IPS-18c (cell line): ENCODE data around the gene PDE6D.

Experiments used
- H3K4me3 ChIP-seq: 2 replicates; pipeline ENCODE4 v1.7.0; 2013; ENCODE audit warnings: low read depth, mild to moderate bottlenecking, low read length, moderate library complexity; ENCODE audit not compliant: insufficient read depth
- H3K9me3 ChIP-seq: one replicate; pipeline ENCODE4 v1.6.1; 2013; ENCODE audit warnings: mild to moderate bottlenecking, low read length, moderate library complexity; ENCODE audit not compliant: control insufficient read depth, insufficient read depth

Gene PDE6D

GRCh38 chr2:231692847-231693246 is 88.2 kb downstream of the PDE6D start:
- H3K4me3 ChIP-seq = no peak overlapping the region
- no peaks in the 10 kb centered on the region for H3K9me3 ChIP-seq

DNA sequence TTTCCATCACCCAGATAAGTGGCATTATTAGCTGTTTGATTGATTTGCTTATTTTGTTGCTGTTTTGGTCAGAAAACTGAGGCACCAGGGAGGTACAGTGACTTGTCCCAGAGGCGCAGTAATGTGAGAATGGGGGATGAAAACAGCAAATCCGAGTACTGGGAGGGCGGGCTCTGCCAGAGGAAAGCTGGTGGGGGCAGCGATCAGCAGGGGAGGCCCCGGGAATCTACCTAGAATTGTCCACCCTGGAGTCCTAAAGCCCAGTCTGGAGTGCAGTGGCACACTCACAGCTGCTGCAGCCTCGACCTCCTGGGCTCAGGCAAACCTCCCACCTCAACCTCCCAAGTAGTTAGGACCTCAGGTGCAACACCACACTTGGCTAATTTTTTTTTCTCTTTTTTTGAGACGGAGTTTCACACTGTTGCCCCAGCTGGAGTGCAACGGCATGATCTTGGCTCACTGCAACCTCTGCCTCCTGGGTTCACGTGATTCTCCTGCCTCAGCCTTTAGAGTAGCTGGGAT is 89.8 kb downstream of the PDE6D start:
- no peak overlapping the region for H3K4me3 ChIP-seq
- H3K9me3 ChIP-seq = no peaks in the 10 kb centered on the region

DNA sequence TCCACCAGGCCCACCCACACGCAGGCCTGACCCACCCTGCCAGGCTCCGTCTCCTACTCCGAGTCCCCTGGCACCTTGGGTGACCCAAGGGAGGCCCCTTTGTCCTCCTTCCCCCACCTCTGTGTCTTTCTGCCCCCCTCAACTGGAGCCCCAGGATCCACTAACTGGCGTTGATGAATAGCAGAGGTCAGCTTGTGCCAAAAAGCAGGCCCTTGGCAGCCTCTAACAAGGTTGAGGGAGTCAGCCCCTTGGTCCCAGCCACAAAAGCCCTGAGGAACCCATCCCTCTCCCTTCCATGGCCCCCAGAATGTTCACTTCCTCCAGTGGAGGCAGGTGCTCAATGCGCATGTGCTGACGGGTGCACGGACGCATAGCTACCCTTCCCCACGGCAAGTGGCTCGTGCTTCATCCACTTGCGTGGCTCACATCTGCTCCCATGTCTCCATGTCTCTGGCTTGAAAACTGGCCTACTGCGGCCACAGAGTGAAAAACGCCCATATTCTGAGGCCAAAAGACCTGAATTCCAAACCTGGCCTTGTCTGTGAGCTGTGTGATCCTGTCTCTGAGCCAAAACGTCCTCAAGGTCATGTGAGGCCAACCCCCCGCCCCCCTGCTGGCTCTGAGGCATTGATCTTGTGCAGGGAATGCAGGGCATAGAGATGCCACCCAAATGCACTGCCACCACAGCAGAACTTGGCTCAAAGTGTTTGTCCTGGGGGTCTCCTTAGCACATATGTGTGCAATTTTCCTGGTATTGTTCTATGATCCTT is 91.8 kb downstream of the PDE6D start:
- Histone ChIP-seq H3K9me3 (no peaks in the 10 kb centered on the region), H3K4me3 (no peak overlapping the region)

DNA sequence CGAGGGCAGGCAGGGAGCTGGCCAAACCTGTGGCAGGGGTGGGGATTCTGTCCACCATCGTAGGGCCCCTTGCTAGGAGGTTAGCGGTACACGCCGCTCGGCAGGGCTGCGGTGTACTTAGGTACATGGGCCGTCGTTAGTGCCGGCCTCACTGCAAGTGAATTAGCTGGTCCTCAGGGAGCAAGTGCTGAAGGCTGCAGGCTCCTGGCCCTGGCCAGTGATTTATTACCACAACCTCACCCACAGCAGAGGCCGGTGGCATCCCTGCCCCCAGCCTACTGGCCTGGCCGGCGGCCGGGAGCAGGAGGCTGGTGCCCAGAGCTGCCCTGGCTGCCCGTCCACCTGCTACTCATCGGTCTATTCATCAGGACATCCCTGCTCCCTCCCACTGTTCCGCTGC is 92.4 kb downstream of the PDE6D start:
- Histone ChIP-seq H3K4me3 (no peak overlapping the region), H3K9me3 (no peaks in the 10 kb centered on the region)

DNA sequence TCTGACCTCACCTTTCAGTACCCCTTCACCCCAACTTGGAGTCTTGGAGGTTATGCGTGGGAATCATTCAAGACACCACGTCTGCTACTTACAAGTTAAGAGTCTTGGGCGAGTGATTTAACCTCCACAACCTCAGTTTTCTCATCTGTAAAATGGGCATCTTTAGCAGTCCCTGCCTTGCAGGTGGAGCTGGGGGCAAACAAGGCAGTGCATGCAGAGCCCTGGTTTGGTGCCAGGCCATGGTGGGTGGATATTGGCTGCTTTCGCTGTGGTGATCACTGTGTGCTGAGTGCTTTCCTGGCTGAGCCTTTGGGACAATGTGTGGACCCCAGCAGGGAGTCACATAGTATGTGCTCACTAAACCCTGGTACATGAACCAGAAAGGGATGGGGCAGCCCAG is 93.1 kb downstream of the PDE6D start:
- Histone ChIP-seq H3K4me3 (peak overlapping the region; percentile 51), H3K9me3 (no peaks in the 10 kb centered on the region)

GRCh38 chr2:231687133-231687852 is 93.8 kb downstream of the PDE6D start:
- H3K9me3 ChIP-seq = no peaks in the 10 kb centered on the region
- H3K4me3 ChIP-seq = peak overlapping the region; percentile 51

- Histone ChIP-seq H3K4me3 (0 out of 2 replicates have a peak overlapping the region, but pooled peaks have one; percentile 51), H3K9me3 (no peaks in the 10 kb centered on the region)
Measured at GRCh38 chr2:231686192-231687100, 94.6 kb downstream of the PDE6D start.

GRCh38 chr2:231685349-231686191 is 95.5 kb downstream of the PDE6D start:
- Histone ChIP-seq H3K9me3 (no peaks in the 10 kb centered on the region), H3K4me3 (peak overlapping the region; percentile 31)

DNA sequence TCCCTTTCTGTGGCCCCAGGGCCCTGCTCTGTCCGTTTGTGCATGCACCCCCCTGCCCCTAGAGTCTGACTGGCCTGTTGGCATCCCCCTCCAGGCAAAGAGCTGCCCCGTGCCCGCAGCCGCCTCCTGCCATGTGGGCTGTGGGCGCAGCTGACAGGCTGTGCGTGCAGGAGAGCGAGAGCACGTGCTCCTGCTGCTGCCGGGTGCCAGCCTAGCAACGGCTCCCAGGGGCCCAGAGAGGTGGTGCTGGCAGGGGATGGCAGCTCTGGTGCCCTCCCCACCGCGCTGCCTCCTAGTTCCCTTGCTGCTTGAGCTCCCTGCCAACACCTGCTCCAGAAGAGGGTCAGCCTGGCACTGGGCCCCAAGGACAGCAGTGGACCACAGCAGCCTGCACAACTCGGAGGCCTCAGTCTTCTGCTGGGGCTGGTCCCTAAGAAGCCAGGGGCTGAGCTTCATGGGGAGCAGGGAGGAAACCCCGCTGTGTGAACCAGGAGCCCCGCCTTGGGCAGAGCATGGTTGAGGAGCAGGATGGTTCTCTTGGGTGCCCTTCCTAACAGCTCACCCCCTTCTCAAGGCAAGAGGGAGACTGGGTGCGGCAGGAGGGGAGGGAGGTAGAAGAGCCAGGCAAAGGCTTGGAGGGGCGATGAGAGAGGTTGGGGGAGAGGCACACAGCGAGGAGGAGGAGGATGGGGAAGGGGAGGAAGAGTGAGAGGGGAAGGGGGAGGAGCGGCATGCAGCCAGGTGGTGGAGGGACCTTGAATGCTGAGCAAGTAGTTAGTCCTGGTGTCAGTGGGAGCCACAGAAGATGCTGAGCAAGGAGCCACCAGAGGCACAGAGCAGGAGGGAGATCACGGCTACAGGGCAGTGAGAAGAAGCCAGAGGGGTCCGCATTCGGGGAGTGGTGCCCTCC is 96.5 kb downstream of the PDE6D start:
- Histone ChIP-seq H3K4me3 (no peak overlapping the region), H3K9me3 (no peaks in the 10 kb centered on the region)

DNA sequence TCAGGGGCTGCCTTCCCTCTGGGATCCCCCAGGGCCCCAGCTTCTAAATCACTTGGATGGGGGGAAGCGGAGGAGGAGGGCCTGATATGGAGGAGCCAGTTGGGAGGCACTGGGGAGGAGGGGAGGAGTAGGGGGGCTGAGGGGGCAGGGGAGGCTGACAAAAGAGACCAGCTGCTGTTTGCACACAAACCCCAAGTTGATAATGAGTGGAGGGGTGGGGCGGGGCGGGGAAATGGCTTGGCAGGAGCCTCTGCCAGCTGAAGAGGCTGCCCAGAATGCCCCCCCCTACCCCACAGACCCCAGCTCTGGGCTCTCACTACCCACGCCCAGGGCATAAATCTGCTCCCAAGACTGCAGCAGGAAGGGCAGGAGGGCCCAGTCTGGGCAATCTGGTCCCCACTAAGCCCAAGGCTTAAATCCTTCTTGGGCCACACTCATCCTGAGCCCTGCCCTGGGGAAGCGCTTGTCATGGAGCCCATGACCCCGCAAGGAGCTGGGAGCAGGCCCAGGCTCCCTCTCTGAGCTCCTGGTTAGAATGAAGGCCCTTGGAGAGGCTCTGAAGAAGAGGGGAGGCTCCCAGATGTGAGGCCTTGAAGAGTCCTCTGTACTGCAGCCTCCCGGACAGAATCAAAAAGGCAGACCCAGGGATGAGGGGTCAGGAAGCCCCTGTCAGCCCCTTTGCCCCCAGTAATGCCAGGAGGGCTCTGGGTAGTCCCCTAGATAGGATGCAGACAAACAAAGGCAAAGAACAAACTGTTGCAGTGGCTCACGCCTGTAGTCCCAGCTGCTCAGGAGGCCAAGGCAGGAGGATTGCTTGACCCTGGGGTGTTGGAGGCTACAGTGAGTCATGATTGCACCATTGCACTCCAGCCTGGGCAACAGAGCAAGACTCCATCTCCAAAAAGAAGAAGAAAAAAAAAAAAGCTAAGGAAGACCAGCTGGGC is 97.5 kb downstream of the PDE6D start:
- Histone ChIP-seq H3K9me3 (no peaks in the 10 kb centered on the region), H3K4me3 (no peak overlapping the region)

- Histone ChIP-seq H3K9me3 (no peaks in the 10 kb centered on the region), H3K4me3 (no peak overlapping the region)
Measured at GRCh38 chr2:231682603-231683291, 98.3 kb downstream of the PDE6D start.
